Activated naive CD8-positive, alpha-beta T cell treated with anti-CD3 and anti-CD28 coated beads, Interleukin-2, amount 50 U/mL, for 16 hours (primary cell): ENCODE results near the gene C12orf54.
"Not testable (repeated sequence)": the region's sequence is repeated elsewhere in the genome, so short reads cannot be mapped to it uniquely, and the experiment has no call there.

ENCODE experiments used
- DNase-seq: peaks from one replicate; pipeline ENCODE4 v3.0.0-alpha.2; 2020; ENCODE audit warnings: low read depth, low spot score

Gene C12orf54

GRCh38 chr12:48482198-48482597 lies at the start of gene C12orf54:
Gene C12orf54, plus strand, starts transcription at chr12:48482498. Its CDS starts 799 bp downstream, at chr12:48483297.
- no peak for DNase-seq

DNA sequence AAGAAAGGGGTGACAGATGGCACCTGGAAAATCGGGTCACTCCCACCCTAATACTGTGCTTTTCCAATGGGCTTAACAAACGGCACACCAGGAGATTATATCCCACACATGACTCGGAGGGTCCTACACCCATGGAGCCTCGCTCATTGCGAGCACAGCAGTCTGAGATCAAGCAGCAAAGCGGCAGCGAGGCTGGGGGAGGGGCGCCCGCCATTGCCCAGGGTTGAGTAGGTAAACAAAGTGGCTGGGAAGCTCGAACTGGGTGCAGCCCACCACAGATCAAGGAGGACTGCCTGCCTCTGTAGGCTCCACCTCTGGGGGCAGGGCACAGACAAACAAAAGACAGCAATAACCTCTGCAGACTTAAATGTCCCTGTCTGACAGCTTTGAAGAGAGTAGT lies 48.3 kb upstream of the C12orf54 start:
- not testable (repeated sequence) for DNase-seq

DNA sequence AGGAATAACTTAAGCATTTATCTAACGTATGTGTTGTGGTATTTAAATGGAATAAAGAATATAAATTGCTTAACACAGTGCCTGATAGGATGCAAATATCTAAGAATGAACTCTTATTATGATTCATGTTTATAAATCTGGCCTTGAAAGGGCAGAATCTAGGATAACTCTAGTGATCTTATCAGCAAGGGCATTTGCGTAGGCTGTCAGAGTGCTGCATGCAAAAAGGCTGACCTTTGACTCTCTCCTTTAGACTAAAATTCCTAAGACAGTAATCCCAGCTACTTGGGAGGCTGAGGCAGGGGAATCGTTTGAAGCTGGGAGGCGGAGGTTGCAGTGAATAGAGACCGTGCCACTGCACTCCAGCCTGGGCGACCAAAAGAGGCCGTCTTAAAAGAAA lies 41.2 kb upstream of the C12orf54 start:
- no peak for DNase-seq

GRCh38 chr12:48442179-48442847 lies 40.0 kb upstream of the C12orf54 start:
- no peak for DNase-seq

GRCh38 chr12:48445538-48445937 lies 36.8 kb upstream of the C12orf54 start:
- DNase-seq, result no peak

DNA sequence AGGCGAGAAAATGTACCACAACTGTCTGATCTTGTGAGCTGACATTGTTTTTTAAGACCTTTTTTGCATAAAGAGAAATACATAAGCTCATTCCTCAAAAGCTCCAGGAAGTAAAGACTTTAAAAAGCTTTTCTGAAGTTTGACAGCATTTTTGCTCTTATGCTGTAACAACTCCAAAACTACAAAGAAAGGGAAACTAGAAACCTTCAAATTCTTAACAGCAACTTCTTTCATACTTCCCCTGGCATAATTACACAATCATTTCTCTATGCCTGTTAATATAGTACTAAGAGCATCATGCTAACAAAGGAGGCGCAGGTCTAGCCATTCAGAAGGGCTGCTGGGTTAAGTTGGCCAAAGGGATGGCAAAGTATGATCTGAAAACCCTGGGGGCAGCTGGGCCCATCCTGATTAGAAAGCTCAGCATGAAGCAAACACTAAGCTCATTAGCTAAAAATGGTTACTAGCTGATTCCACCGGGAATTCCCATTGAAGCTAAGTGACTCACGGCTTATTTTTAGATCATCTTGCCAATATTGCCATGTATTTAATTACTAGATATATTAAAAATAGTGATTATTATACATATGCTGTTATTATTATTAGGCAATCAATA lies 36.0 kb upstream of the C12orf54 start:
- no peak for DNase-seq

DNA sequence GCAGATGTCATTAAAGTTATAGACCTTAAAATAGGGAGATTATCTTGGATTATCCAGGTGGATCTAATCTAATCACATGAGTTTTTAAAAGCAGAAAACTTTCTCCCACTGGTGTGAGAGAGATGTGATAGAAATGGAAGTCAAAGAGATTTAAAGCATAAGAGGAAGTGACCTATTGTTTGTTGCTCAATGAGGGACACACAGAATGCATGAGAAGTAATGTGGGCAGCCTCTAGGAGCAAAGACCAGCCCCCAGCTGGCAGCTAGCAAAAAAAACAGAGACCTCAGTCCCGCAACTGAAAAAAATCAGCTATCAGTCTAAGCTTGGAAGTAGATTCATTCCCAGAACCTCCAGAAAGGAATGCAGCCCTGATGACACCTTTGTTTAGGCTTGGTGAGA lies 34.5 kb upstream of the C12orf54 start:
- DNase-seq, result no peak

DNA sequence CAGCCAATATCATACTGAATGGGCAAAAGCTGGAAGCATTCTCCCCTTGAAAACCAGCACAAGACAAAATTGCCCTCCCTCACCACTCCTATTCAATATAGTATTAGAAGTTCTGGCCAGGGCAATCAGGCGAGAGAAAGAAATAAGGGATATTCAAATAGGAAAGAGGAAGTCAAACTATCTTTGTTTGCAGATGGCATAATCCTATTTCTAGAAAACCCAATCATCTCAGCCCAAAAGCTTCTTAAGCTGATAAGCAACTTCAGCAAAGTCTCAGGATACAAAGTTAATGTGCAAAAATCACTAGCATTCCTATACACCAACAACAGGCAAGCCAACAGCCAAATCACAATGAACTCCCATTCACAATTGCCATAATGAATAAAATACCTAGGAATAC lies 30.9 kb upstream of the C12orf54 start:
- DNase-seq, result no peak

- DNase-seq, result not testable (repeated sequence)
Measured at GRCh38 chr12:48452961-48453360, 29.3 kb upstream of the C12orf54 start.

DNA sequence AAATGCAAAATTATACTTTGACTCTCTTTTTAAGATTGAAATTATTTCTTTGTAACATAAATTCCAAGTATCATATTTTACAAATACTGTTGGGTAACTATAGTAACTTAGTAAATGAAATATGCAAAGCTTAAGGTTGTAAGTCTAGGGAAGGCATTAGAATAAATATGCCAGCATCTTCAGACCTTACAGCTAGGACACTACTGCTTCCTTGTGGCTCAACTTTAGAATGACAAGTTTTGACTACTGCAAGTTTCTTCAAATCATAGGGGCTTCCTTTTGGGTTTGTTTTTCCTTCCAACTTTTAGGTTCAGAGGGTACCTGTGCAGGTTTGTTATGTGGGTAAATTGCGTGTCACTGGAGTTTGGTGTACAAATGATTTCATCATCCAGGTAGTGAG lies 27.6 kb upstream of the C12orf54 start:
- no peak for DNase-seq

DNA sequence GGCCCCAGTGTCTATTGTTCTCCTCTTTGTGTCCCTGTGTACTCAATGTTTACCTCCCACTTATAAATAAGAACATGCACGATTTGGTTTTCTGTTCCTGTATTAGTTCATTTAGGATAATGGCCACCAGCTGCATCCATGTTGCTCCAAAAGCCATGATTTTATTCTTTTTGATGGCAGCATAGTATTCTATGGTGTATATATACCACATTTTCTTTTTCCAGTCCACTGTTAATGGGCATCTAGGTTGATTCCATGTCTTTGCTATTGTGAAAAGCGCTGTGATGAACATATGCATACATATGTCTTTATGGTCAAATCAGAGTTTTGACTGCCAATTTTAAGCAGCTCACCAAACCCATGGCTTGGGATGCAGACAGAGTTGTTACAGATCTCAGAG lies 27.2 kb upstream of the C12orf54 start:
- DNase-seq, result no peak

- no peak for DNase-seq
Measured at GRCh38 chr12:48459259-48459658, 23.0 kb upstream of the C12orf54 start.

GRCh38 chr12:48469027-48469426 lies 13.3 kb upstream of the C12orf54 start:
- not testable (repeated sequence) for DNase-seq

DNA sequence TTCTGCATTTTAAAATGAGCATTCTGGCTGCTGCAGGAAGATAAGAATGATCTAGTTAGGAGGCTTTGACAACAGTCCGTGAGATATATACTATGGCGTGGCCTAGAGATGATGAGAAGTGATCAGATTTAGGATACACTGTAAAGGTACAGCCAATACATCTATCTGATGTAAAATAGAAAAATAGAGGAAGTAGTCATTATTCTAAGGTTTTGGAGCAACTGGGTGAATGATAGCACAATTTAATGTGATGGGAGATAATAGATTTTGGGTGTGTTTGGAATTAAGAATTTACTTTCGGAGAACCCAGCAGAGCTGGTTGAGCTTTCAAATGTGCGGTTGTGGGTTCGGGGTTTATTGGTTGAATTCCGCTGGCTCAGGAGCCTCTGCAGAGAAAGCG lies 10.0 kb upstream of the C12orf54 start, which contains the start of gene ANP32D:
Gene ANP32D, plus strand, starts transcription at position 301 of the 400 bp plus-strand sequence. CDS start 106 bp downstream, outside the sequence.
- DNase-seq, result no peak

DNA sequence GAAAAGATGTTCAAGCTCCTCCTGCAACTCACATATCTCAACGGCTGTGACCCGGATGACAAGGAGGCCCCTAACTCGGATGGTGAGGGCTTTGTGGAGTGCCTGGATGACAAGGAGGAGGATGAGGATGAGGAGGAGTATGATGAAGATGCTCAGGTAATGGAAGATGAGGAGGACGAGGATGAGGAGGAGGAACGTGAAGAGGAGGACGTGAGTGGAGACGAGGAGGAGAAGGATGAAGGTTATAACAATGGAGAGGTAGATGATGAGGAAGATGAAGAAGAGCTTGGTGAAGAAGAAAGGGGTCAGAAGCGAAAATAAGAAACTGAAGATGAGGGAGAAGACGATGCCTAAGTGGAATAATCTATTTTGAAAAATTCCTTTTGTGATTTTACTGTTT lies 9.2 kb upstream of the C12orf54 start:
- DNase-seq, result no peak

DNA sequence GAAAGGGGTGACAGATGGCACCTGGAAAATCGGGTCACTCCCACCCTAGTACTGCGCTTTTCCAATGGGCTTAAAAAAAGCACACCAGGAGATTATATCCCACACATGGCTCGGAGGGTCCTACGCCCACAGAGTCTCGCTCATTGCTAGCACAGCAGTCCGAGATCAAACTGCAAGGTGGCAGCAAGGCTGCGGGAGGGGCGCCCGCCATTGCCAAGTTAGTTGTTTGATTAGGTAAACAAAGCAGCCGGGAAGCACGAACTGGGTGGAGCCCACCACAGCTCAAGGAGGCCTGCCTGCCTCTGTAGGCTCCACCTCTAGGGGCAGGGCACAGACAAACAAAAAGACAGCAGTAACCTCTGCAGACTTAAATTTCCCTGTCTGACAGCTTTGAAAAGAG lies 7.8 kb upstream of the C12orf54 start:
- not testable (repeated sequence) for DNase-seq

DNA sequence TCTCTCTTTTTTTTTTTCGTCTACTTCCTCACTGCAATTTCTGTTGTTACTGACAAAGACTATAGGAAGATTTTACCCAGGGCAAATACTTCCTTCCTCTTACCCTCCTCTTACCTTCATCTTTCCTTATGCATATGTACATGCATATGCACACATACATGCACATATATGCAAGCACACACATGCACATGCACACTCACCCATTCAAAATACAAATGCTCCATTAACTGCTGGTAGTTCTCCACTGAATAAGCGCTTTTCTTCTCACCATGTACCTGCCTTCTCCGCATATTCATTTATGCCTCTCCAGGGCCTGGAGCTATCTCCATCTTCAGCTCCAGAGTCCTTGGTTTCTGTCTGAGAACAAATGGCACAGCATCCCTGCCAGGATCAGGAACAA lies 632 bp downstream of the C12orf54 start:
- DNase-seq, result no peak

DNA sequence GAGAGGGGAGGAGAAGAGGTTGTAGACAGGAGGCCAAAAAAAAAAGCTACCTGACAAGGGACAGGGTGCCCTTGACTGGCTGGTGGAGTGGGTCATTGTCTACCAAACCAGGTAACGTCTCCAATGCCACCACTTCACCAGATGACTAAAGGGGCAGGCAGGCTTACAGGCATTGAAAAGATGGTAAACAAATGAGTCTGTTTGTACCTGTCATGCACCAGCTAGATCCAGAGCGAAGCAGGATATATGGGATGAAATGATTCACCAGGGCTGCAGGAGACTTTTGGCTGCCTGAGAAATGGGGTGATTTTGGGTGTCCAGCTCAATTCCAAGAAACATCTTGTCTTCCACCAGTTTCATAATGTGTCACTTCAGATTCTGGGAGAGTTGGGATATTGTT lies 4.0 kb downstream of the C12orf54 start:
- DNase-seq, result no peak

DNA sequence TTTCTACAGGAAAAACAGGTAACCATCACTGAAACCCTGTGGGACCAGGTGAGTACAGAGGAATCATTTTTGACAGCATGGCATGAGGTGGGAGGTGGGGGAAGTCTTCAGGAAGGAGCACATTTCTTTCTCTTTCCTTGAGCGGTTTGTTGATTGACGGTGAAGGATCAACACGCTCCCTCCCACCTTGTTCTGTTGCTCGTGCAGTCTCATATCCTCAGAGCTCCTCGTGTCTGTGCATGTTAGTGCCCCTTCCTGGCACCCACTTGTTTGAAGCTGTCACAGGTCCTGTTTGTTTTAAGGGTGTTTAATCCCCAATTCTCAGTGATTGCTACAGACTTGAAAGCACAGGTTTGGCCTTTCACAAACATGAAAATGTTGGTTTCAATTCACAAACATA lies 4.4 kb downstream of the C12orf54 start:
- no peak for DNase-seq

DNA sequence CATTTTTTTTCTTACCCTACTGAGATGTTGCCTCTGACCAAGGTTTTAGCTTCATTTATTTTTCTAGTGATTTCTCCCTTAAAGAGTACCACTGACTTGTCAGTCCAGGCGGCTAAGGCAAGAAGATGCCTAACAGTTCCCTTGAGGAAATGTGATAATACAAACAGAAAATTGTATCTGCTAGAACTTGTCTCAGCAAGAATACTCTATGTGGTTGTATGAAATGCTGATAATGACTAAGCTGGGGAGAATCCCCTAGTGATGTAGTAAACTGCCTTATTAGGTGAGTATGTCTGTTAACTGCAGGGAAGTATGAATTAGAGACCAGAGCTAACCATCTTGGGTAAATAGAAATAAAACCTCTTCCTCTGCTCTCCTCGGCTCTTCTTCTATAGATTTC lies 6.7 kb downstream of the C12orf54 start:
- DNase-seq, result no peak

- DNase-seq, result not testable (repeated sequence)
Measured at GRCh38 chr12:48489456-48489855, 7.2 kb downstream of the C12orf54 start.

DNA sequence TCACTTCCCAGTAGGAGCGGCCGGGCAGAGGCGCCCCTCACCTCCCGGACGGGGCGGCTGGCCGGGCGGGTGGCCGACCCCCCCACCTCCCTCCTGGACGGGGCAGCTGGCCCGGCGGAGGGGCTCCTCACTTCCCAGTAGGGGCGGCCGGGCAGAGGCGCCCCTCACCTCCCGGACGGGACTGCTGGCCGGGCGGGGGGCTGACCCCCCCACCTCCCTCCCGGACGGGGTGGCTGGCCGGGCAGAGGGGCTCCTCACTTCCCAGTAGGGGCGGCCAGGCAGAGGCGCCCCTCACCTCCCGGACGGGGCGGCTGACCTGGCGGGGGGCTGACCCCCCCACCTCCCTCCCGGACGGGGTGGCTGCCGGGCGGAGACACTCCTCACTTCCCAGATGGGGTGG lies 18.0 kb downstream of the C12orf54 start:
- DNase-seq, result not testable (repeated sequence)

GRCh38 chr12:48506836-48507235 lies 24.5 kb downstream of the C12orf54 start:
- not testable (repeated sequence) for DNase-seq
